SK-N-SH treated with all-trans-retinoic acid at 6 μM for 48 hours (cell line): ENCODE data around the gene GAL.
"Not testable (repeated sequence)": the region's sequence is repeated elsewhere in the genome, so short reads cannot be mapped to it uniquely, and the experiment has no call there.

ENCODE experiments used
- ATAC-seq: fragments of 200-7000 bp; cut with Tn5 transposase; 3 replicates; pipeline ENCODE4 v1.9.1; 2020; ENCODE audit warnings: mild to moderate bottlenecking, moderate library complexity
- ARNTL ChIP-seq: fragments of 450-650 bp; formaldehyde crosslinking; IDR thresholded peaks from 2 replicates; pipeline ENCODE4 v1.5.0; 2020; ENCODE audit warnings: low read depth, mild to moderate bottlenecking, moderate library complexity, borderline replicate concordance
- BACH2 ChIP-seq: fragments of 250-450 bp; sonication (Bioruptor Pico); IDR thresholded peaks from 2 replicates; pipeline ENCODE4 v1.9.0; 2021; ENCODE audit warnings: mild to moderate bottlenecking, borderline replicate concordance
- CREB5 ChIP-seq: fragments of 250-450 bp; sonication (Bioruptor Pico); IDR thresholded peaks from 2 replicates; pipeline ENCODE4 v1.5.1; 2020; ENCODE audit warnings: low read depth, mild to moderate bottlenecking, moderate library complexity
- CSDC2 ChIP-seq: fragments of 250-450 bp; sonication (Bioruptor Pico); IDR thresholded peaks from 2 replicates; pipeline ENCODE4 v1.5.0; 2020; ENCODE audit warnings: mild to moderate bottlenecking, moderate library complexity
- ESRRG ChIP-seq: fragments of 250-450 bp; sonication (Bioruptor Pico); IDR thresholded peaks from 2 replicates; pipeline ENCODE4 v1.6.1; 2021; ENCODE audit warnings: mild to moderate bottlenecking
- GLIS3 ChIP-seq: fragments of 250-450 bp; sonication (Bioruptor Pico); IDR thresholded peaks from 2 replicates; pipeline ENCODE4 v1.5.0; 2020; ENCODE audit warnings: mild to moderate bottlenecking, moderate library complexity
- OSR1 ChIP-seq: fragments of 250-450 bp; sonication (Bioruptor Pico); IDR thresholded peaks from 2 replicates; pipeline ENCODE4 v1.8.0; 2022; ENCODE audit warnings: moderate library complexity, mild to moderate bottlenecking, inconsistent platforms
- PATZ1 ChIP-seq: fragments of 250-450 bp; sonication (Bioruptor Pico); IDR thresholded peaks from 2 replicates; pipeline ENCODE4 v1.8.0; 2020; ENCODE audit warnings: mild to moderate bottlenecking, moderate library complexity, borderline replicate concordance
- POU6F1 ChIP-seq: fragments of 250-450 bp; sonication (Bioruptor Pico); IDR thresholded peaks from 2 replicates; pipeline ENCODE4 v1.8.0; 2021; ENCODE audit warnings: low read depth, mild to moderate bottlenecking, moderate library complexity, borderline replicate concordance
- PPARA ChIP-seq: fragments of 250-450 bp; sonication (Bioruptor Pico); IDR thresholded peaks from 2 replicates; pipeline ENCODE4 v1.5.0; 2020; ENCODE audit warnings: mild to moderate bottlenecking, borderline replicate concordance
- RARB ChIP-seq: fragments of 250-450 bp; sonication (Bioruptor Pico); IDR thresholded peaks from 2 replicates; pipeline ENCODE4 v1.8.0; 2021; ENCODE audit warnings: mild to moderate bottlenecking, moderate library complexity
- SNAI2 ChIP-seq: fragments of 250-450 bp; sonication (Bioruptor Pico); IDR thresholded peaks from 2 replicates; pipeline ENCODE4 v1.5.0; 2020; ENCODE audit warnings: mild to moderate bottlenecking, moderate library complexity
- TCF4 ChIP-seq: fragments of 250-450 bp; sonication (Bioruptor Pico); IDR thresholded peaks from 2 replicates; pipeline ENCODE4 v1.8.0; 2021; ENCODE audit warnings: mild to moderate bottlenecking, moderate library complexity, borderline replicate concordance
- TSHZ2 ChIP-seq: fragments of 250-450 bp; sonication (Bioruptor Pico); IDR thresholded peaks from 2 replicates; pipeline ENCODE4 v1.5.0; 2020; ENCODE audit warnings: mild to moderate bottlenecking, moderate library complexity
- ZC3H10 ChIP-seq: fragments of 250-450 bp; sonication (Bioruptor Pico); IDR thresholded peaks from 2 replicates; pipeline ENCODE4 v1.5.1; 2021; ENCODE audit warnings: mild to moderate bottlenecking, moderate library complexity
- ZFP3 ChIP-seq: fragments of 250-450 bp; sonication (Bioruptor Pico); IDR thresholded peaks from 2 replicates; pipeline ENCODE4 v1.5.0; 2020; ENCODE audit warnings: mild to moderate bottlenecking, moderate library complexity
- ZFP30 ChIP-seq: fragments of 450-650 bp; formaldehyde crosslinking; IDR thresholded peaks from 2 replicates; pipeline ENCODE4 v1.5.0; 2022; ENCODE audit warnings: mild to moderate bottlenecking, moderate library complexity
- ZNF565 ChIP-seq: fragments of 450-650 bp; formaldehyde crosslinking; conservative IDR thresholded peaks from 2 replicates; pipeline ENCODE4 v1.5.0; 2020; ENCODE audit warnings: low read depth, mild to moderate bottlenecking, moderate library complexity
- ZNF70 ChIP-seq: fragments of 450-650 bp; formaldehyde crosslinking; IDR thresholded peaks from 2 replicates; pipeline ENCODE4 v1.5.0; 2020; ENCODE audit warnings: mild to moderate bottlenecking, moderate library complexity
- TF ChIP-seq, protein P1 (sequence below): fragments of 250-450 bp; sonication (Bioruptor Pico); IDR thresholded peaks from 2 replicates; pipeline ENCODE4 v1.5.1; 2021; ENCODE audit warnings: mild to moderate bottlenecking, moderate library complexity

Gene GAL, protein sequence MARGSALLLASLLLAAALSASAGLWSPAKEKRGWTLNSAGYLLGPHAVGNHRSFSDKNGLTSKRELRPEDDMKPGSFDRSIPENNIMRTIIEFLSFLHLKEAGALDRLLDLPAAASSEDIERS

GRCh38 chr11:68684385-68685356 lies at the start of gene GAL:
Gene GAL (plus strand): TSS chr11:68684544. CDS start chr11:68684924, 380 bp downstream.
- peak; percentile 49 for ATAC-seq
- no peak for TF ChIP-seq RARB
- TF ChIP-seq TCF4 (CRISPR knock-in tag), result no peak
- no peak for TF ChIP-seq ARNTL (CRISPR knock-in tag)
- TF ChIP-seq ZNF565 (CRISPR knock-in tag), result no peak
- no peak for TF ChIP-seq ESRRG (CRISPR knock-in tag)
- TF ChIP-seq TSHZ2 (CRISPR knock-in tag), result no peak
- no peak for TF ChIP-seq POU6F1
- TF ChIP-seq BACH2, result no peak
- TF ChIP-seq, protein P1, sequence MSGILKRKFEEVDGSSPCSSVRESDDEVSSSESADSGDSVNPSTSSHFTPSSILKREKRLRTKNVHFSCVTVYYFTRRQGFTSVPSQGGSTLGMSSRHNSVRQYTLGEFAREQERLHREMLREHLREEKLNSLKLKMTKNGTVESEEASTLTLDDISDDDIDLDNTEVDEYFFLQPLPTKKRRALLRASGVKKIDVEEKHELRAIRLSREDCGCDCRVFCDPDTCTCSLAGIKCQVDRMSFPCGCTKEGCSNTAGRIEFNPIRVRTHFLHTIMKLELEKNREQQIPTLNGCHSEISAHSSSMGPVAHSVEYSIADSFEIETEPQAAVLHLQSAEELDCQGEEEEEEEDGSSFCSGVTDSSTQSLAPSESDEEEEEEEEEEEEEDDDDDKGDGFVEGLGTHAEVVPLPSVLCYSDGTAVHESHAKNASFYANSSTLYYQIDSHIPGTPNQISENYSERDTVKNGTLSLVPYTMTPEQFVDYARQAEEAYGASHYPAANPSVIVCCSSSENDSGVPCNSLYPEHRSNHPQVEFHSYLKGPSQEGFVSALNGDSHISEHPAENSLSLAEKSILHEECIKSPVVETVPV (CRISPR knock-in tag), result no peak
- no peak for TF ChIP-seq PPARA (CRISPR knock-in tag)
- TF ChIP-seq SNAI2 (CRISPR knock-in tag), result no peak
- no peak for TF ChIP-seq CREB5
- no peak for TF ChIP-seq PATZ1 (CRISPR knock-in tag)
- TF ChIP-seq OSR1 (CRISPR knock-in tag), result no peak
- TF ChIP-seq GLIS3 (CRISPR knock-in tag), result no peak
- TF ChIP-seq CSDC2 (CRISPR knock-in tag), result no peak
- no peak for TF ChIP-seq ZFP3 (CRISPR knock-in tag)
- no peak for TF ChIP-seq ZC3H10 (CRISPR knock-in tag)
- no peak for TF ChIP-seq ZNF70 (CRISPR knock-in tag)
- no peak for TF ChIP-seq ZFP30 (CRISPR knock-in tag)

GRCh38 chr11:68634606-68635005 lies 49.7 kb upstream of the GAL start:
- ATAC-seq, result not testable (repeated sequence)

DNA sequence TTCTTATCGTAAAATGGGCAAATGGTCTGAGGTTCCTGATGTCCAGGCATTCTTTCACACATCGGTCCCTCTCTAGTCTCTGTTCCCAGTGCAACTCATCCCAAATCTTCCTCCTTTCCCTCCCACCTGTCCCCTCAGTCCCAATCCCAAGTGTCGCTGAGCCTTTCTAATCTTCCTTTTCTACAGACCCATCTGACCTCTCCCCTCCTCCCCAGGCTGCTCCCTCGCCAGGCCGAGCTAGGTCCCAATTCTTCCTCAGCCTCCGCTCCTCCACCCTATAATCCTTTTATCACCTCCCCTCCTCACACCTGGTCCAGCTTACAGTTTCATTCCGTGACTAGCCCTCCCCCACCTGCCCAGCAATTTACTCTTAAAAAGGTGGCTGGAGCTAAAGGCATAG lies 49.2 kb upstream of the GAL start:
- not testable (repeated sequence) for ATAC-seq

GRCh38 chr11:68635883-68636282 lies 48.5 kb upstream of the GAL start:
- ATAC-seq, result not testable (repeated sequence)

GRCh38 chr11:68639322-68639721 lies 45.0 kb upstream of the GAL start:
- ATAC-seq, result not testable (repeated sequence)
